HG03460 (cell line): Measurements from ENCODE around the gene OR10C1.
"Not testable (repeated sequence)": the region's sequence is repeated elsewhere in the genome, so short reads cannot be mapped to it uniquely, and the experiment has no call there.

Experiments used
- ATAC-seq: cut with Tn5 transposase; IDR thresholded peaks from one replicate; pipeline ENCODE4 v1.9.1; 2021; ENCODE audit not compliant: unreplicated experiment

OR10C1 gene

DNA sequence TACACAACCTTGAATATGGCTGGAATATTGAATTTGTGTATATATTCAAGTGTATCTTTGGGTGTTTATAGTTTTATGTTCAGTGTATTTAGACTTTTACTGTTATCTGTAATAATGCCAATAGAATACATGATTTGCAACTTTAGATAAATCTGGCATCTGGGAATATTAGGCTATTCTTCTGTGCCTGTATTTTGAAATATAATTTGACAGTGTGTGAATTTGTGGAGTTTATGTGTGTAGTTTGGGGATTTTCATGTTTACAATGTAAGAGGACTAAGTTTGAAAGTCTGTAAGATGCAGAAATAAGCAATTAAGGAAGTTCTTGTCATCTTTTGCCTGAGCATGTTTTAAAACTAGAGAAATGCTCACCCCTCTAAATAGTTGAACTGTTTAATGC lies at the start of gene OR10C1:
Gene OR10C1 (plus strand): TSS at position 301 of the 400 bp plus-strand sequence. CDS start 710 bp downstream, outside the sequence.
- no peak for ATAC-seq

GRCh38 chr6:29395331-29395730 lies 43.8 kb upstream of the OR10C1 start, which contains the start of gene OR12D2:
Gene OR12D2, plus strand, starts transcription at chr6:29395631. Its CDS starts 1,069 bp downstream, at chr6:29396700.
- no peak for ATAC-seq

DNA sequence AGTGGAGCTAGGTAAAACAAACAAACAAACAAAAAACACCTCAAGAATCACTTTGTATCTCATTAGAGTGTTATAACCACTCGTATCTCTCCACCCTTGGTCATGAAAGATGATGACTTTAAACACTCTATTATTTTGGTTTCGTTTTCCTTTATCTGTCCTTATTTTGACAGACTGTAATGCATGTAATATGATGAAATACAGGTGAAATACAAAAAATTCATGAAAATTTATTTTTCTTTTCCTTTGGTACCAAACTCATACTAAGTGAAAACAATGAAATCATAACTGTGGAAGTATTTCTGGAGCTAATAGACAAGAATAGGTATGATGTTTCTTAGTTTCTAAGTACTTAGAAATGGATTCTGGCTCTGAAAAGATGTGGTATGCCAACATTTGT lies 39.6 kb upstream of the OR10C1 start:
- no peak for ATAC-seq

- ATAC-seq: no peak
These were observed 35.3 kb upstream of the OR10C1 start for GRCh38 chr6:29403801-29404200.

DNA sequence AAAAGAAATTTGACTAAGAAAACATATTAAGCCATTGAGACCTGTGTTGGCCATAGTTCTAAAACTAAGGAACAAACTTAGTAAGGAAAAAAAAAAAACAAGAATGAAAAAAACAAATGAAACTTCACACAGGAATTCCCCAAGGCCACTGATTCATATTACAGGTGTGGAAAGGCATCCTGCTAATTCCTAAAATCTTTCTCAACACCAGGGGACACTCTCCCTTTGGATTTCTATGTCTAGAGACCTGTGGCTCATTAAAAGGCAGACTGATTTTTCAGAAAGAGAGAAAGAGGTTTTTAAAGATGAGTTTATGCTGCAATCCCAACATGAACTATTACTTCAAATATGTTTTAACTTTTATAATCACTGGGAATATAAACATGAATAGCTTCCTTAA lies 24.5 kb upstream of the OR10C1 start, which contains the start of gene OR12D1:
Gene OR12D1 (plus strand): TSS at position 341 of the 400 bp plus-strand sequence.
- no peak for ATAC-seq

- no peak for ATAC-seq
These were observed 19.6 kb upstream of the OR10C1 start for GRCh38 chr6:29419516-29419915.

- ATAC-seq: no peak
These were observed 14.9 kb upstream of the OR10C1 start for GRCh38 chr6:29424168-29424567.

DNA sequence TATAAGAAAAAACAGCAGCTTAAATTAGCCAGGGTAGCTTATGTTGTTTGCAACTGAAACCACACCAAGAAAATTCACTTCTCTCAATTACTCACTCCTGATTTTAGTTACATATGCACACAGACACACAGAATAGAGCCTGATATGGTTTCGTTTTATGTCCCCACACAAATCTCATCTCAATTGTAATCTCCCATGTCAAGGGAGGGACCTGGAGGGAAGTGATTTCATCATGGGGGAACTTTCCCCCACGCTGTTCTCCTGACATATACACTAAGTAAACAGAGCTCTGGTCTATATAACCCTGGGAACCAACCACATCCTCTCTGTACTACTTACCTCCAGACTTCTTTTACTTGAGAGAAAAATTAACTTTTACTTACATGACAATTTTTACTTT lies 14.5 kb upstream of the OR10C1 start:
- ATAC-seq: no peak

DNA sequence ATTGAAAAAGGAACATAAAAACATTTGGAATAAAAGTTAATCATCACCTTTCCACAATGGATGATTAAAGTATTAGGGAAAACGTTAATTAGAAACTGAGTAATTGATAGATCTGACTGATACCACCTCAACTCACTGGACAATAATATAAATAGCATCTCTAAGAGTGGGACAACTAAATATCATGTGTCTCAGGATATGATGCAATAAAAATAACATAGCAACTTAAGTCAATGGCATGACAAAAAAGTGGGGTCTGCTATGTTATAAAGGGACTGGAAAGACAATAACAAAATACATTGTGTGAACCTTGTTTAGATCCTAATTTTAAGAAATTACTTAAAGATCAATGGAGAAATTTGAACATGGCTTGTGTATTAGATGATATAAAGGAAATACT lies 14.0 kb upstream of the OR10C1 start:
- no peak for ATAC-seq

GRCh38 chr6:29426654-29427053 lies 12.5 kb upstream of the OR10C1 start:
- no peak for ATAC-seq

GRCh38 chr6:29436730-29437129 lies 2.4 kb upstream of the OR10C1 start:
- ATAC-seq: not testable (repeated sequence)

GRCh38 chr6:29442719-29443118 lies 3.6 kb downstream of the OR10C1 start:
- no peak for ATAC-seq

DNA sequence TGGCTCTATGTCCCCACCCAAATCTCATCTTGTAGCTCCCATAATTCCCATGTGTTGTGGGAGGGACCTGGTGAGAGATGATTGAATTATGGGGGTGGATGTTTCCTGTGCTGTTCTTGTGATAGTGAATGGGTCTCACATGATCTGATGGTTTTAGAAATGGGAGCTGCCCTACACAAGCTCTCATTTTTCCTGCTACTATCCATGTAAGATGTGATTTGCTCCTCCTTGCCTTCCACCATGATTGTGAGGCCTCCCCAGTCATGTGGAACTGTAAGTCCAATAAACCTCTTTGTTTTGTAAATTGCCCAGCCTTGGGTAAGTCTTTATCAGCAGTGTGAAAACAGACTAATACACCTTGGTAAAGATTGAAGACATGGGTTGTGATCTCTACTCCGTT lies 4.9 kb downstream of the OR10C1 start:
- ATAC-seq: not testable (repeated sequence)

- ATAC-seq: no peak
These were observed 8.6 kb downstream of the OR10C1 start for GRCh38 chr6:29447670-29448069.

GRCh38 chr6:29451471-29452193 lies 12.5 kb downstream of the OR10C1 start:
- ATAC-seq: no peak

DNA sequence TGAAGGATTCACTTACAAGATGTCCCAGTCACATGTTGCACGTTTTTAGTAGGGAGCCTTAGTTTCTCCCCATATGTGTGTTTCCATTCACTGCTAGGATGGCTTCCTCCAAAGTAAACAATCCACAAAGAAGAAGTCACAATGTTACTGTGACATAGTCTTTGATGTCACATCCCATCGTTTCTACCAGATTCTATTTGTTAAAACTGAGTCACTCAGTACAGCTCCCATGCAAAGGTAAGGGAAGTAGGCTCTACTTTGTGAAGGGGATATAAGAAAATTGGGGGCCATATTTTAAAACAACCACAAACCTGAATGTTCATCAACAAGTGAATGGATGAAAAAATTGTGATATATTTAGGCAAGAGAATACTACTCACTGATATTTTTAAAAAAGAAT lies 17.9 kb downstream of the OR10C1 start, which contains the start of the genes OR11A1 and OR2H1:
Gene OR11A1 (minus strand): TSS at position 101 of the 400 bp plus-strand sequence. CDS start 29,430 bp downstream, outside the sequence.
Gene OR2H1 (plus strand): TSS at position 185 of the 400 bp plus-strand sequence. CDS start 4,615 bp downstream, outside the sequence.
- no peak for ATAC-seq

GRCh38 chr6:29461021-29461814 lies 22.1 kb downstream of the OR10C1 start:
- ATAC-seq: no peak

- ATAC-seq: no peak
These were observed 22.9 kb downstream of the OR10C1 start for GRCh38 chr6:29462022-29462421.

GRCh38 chr6:29465279-29465678 lies 26.2 kb downstream of the OR10C1 start:
- no peak for ATAC-seq

DNA sequence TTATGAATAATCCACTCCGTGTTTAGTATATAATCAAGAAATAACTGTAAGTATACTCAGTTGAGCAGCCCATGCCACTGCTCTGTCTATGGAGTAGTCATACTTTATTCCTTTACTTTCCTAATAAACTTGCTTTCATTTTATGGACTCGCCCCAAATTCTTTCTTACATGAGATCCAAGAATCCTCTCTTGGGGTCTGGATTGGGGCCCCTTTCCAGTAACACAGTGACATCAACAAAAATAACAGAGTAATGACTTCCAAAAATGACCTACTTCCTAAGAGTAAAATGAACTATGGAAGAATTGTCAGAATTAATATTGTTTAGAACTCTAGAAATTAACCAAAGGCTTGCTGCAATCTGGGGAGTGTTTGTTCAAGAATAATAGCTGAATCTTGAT lies 26.7 kb downstream of the OR10C1 start:
- ATAC-seq: no peak

DNA sequence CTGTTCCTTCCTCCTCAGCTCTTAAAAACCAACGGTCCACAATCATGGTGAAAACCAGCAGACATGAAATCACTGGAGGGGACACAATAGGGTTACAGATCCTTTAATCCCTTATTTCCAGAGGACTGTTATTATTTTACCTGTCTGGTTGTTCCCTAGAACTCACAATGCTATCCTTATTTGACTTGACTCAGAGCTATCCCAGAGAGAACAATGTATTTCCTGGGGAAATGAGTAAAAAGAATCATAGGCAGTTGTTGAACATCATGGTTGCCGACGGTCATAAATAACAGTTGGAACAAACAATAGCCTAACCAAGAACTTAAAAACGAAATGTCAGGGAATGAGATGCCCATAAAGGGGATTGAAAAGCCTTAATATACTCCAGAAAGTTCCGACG lies 27.1 kb downstream of the OR10C1 start:
- no peak for ATAC-seq

DNA sequence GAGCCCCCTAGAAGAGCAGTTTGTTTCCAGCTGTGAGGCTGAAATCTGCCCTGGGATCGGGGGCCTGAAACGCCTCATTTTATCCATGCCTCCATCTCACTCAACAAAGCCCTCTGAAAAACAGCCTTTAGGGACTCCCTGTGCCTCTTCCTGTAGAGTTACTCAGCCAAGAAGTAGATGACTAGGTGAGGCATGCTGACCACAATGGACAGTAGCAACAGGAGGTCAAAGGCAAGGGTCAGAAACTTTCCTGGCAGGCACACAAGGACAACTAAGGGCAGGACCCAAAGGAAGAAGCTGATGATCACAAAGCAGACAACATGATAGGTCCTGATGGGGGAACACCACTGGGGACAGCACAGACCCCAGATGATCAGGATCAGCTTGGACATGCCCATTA lies 35.9 kb downstream of the OR10C1 start:
- ATAC-seq: no peak
